ENCODE measurements around the gene STIM1. TPM values are rescaled to one million over a fixed set of nuclear protein-coding genes. Genes with fewer than 3 reads are reported as not detected.

Gene STIM1
- total RNA-seq, 1 experiment from 2014 or later, result 15.2 TPM

DNA sequence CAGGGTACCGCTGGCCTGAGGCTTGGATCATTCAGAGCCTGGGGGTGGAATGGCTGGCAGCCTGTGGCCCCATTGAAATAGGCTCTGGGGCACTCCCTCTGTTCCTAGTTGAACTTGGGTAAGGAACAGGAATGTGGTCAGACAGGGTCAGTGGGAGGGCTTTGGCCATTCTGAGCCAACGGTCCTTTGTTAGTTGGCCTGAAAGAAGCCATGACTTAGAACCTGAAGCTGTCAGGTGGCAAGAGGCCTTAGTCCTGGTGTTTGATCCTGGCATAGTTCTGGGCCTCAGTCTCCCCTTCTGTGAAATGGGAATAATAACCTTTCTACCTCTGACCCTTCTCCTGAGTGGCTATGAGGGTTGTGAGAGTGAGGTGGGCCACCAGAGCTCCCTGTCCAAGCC is 38.8 kb upstream of the STIM1 start:
- Histone ChIP-seq H3K4me1 (ENCODE audit: insufficient read depth, low read length) (peaks cover 3% of the 10 kb centered on the region; the same call in 1 of the 2 replicates), H3K14ac (ENCODE audit: insufficient read depth, low read length) (no peak overlapping the region), H3T11ph (ENCODE audit: low read length) (no peak overlapping the region), H2AK5ac (ENCODE audit: insufficient read length, low read length) (no peak overlapping the region), H3K9me3 (ENCODE audit: control insufficient read depth, low read depth, low read length) (no peaks in the 10 kb centered on the region), H2BK5ac (ENCODE audit: insufficient read length, low read length) (no peak overlapping the region), H3K23me2 (ENCODE audit: insufficient read length, low read depth, low read length, poor library complexity, severe bottlenecking) (no peaks in the 10 kb centered on the region), H3K4me2 (ENCODE audit: insufficient read depth, insufficient read length, low read length) (no peak overlapping the region), H2BK120ac (ENCODE audit: low read depth, low read length, poor library complexity, severe bottlenecking) (no peak overlapping the region), H2BK20ac (ENCODE audit: low read depth, low read length, poor library complexity, severe bottlenecking) (no peak overlapping the region), H3K4ac (ENCODE audit: low read depth, low read length) (no peak overlapping the region), H3K9ac (ENCODE audit: extremely low read depth, insufficient read length, low read length) (no peak overlapping the region), H3K18ac (ENCODE audit: insufficient read length, low read depth, low read length) (no peak overlapping the region), H3K79me2 (ENCODE audit: insufficient read depth, low read length) (no peaks in the 10 kb centered on the region), H3K27ac (ENCODE audit: insufficient read length, low read depth, low read length) (no peak overlapping the region), H4K5ac (ENCODE audit: insufficient read length, low read depth, low read length) (no peak overlapping the region), H4K91ac (ENCODE audit: insufficient read length, low read depth, low read length) (no peak overlapping the region), H3K79me1 (ENCODE audit: insufficient read depth, low read depth, low read length, poor library complexity, severe bottlenecking) (no peaks in the 10 kb centered on the region), H3K23ac (ENCODE audit: insufficient read length, low read depth, low read length) (no peak overlapping the region), H2BK15ac (ENCODE audit: low read depth, low read length) (no peak overlapping the region), H3K56ac (ENCODE audit: insufficient read length, low read depth, low read length) (no peak overlapping the region), H2BK12ac (ENCODE audit: insufficient read length, low read depth, low read length) (no peak overlapping the region), H3K27me3 (ENCODE audit: insufficient read depth, low read length) (no peaks in the 10 kb centered on the region), H4K20me1 (ENCODE audit: control insufficient read depth, insufficient read depth, insufficient read length) (no peaks in the 10 kb centered on the region), H4K8ac (replicated peaks; ENCODE audit: insufficient read length, low read depth, low read length) (no peak overlapping the region), H2AFZ (ENCODE audit: low read length) (no peak overlapping the region)
- TF ChIP-seq, protein P1, sequence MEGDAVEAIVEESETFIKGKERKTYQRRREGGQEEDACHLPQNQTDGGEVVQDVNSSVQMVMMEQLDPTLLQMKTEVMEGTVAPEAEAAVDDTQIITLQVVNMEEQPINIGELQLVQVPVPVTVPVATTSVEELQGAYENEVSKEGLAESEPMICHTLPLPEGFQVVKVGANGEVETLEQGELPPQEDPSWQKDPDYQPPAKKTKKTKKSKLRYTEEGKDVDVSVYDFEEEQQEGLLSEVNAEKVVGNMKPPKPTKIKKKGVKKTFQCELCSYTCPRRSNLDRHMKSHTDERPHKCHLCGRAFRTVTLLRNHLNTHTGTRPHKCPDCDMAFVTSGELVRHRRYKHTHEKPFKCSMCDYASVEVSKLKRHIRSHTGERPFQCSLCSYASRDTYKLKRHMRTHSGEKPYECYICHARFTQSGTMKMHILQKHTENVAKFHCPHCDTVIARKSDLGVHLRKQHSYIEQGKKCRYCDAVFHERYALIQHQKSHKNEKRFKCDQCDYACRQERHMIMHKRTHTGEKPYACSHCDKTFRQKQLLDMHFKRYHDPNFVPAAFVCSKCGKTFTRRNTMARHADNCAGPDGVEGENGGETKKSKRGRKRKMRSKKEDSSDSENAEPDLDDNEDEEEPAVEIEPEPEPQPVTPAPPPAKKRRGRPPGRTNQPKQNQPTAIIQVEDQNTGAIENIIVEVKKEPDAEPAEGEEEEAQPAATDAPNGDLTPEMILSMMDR (conservative IDR thresholded peaks at IDR 0.05), result no peak
- Mint-ChIP-seq H3K27ac (no peak overlapping the region), H3K27me3 (ENCODE audit: low read depth) (no peaks in the 10 kb centered on the region), H3K9me3 (no peaks in the 10 kb centered on the region), H3K4me3 (no peak overlapping the region), H3K4me1 (peaks cover 12 to 15% of the 10 kb centered on the region in 2 experiments), H3K36me3 (ENCODE audit: insufficient read depth in 1 of 3, low read depth in 3 of 3) (peaks cover 0 to 9% (median 3%) of the 10 kb centered on the region in 3 experiments; a peak in 2 of 7 replicates)
- WGBS (ENCODE audit: extremely low coverage, insufficient read length, low lambda C conversion rate), result no CpG with 5 or more reads among the region's 2 CpGs
- DNase-seq, result no peak

All from H9 (cell line).